Right atrium auricular region (tissue), 2 donors: Measurements from ENCODE around the gene IL19. TPM values are rescaled to one million over a fixed set of nuclear protein-coding genes. Genes with fewer than 3 reads are reported as not detected.

ENCODE experiments used
- DNase-seq: peaks from one replicate; pipeline ENCODE4 v3.0.0-alpha.2; 2019; ENCODE audit warnings: low spot score
- H3K27ac ChIP-seq, 2 donors: fragments of 200-600 bp; sonication (generic); 1 replicate in 1 of 2; 2 replicates in 1 of 2; pipeline ENCODE4 v1.5.1; 2016 to 2019
- H3K27me3 ChIP-seq, 2 donors: fragments of 200-600 bp; sonication (generic); one replicate each; pipeline versions ENCODE4 v1.5.1 to v1.6.0; 2017 to 2019
- H3K36me3 ChIP-seq: fragments of 200-600 bp; sonication (generic); one replicate; pipeline ENCODE4 v1.5.1; 2016
- H3K4me1 ChIP-seq, 2 donors: fragments of 200-600 bp; sonication (generic); one replicate each; pipeline versions ENCODE4 v1.5.1 to v1.6.0; 2017 to 2019
- H3K4me3 ChIP-seq, 2 donors: fragments of 200-600 bp; sonication (generic); 1 replicate in 1 of 2; 2 replicates in 1 of 2; pipeline ENCODE4 v1.5.1; 2017 to 2019; ENCODE audit warnings: mild to moderate bottlenecking in 1 of 2, moderate library complexity in 1 of 2
- H3K9me3 ChIP-seq, 2 donors: fragments of 200-600 bp; sonication (generic); one replicate each; pipeline ENCODE4 v1.5.1; 2019
- CTCF ChIP-seq, 2 donors: fragments of 200-600 bp; sonication (generic); IDR thresholded peaks; one replicate each; pipeline ENCODE4 v1.5.1; 2019; ENCODE audit warnings: antibody characterized with exemption in 2 of 2
- total RNA-seq, 2 donors: library from RNA; depleted of rRNA; stranded (reverse); fragments of >200 nt; gene quantifications; one replicate each; pipeline ENCODE4 v1.1.0, GENCODE V29; 2016

Gene IL19, protein sequence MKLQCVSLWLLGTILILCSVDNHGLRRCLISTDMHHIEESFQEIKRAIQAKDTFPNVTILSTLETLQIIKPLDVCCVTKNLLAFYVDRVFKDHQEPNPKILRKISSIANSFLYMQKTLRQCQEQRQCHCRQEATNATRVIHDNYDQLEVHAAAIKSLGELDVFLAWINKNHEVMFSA
- total RNA-seq = not detected

GRCh38 chr1:206770531-206771337 lies at the start of gene IL19:
IL19 (plus strand) TSS chr1:206770773; CDS start chr1:206836663, 65,890 bp downstream.
- no peak for DNase-seq
- H3K4me1 ChIP-seq = no peaks in the 10 kb centered on the region

DNA sequence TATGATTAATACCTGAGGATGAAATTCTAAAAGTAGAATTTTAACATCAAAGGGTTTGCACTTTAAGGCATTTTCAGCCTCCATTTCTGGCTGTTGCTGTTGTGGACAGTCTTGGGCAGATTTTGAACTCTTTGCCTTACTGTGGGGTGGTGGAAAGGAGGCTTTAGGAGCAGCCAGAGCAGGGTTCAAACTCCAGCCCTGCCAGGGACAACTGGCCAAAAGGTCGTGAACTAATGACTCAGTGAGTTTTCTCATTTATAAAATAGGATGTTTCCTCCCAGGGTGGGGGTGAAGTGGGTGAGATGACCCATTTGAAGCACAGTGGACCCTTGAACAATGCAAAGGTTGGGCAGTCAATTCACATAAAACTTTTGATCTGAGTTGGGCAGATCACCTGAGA lies 49.1 kb upstream of the IL19 start:
- no peaks in the 10 kb centered on the region for H3K36me3 ChIP-seq
- H3K27me3 ChIP-seq = no peaks in the 10 kb centered on the region
- no peak overlapping the region for H3K4me3 ChIP-seq
- DNase-seq = no peak
- H3K27ac ChIP-seq = peak overlapping the region; percentile 82 to 92
- TF ChIP-seq CTCF (IDR thresholded peaks at IDR 0.05) = no peak
- H3K4me1 ChIP-seq = peaks cover 0 to 98% of the 10 kb centered on the region in 2 donors
- H3K9me3 ChIP-seq = no peaks in the 10 kb centered on the region

More at GRCh38 chr1:206770531-206771337, at the start of gene IL19:
- TF ChIP-seq CTCF (IDR thresholded peaks at IDR 0.05) = no peak
- H3K4me3 ChIP-seq = peak within 1 kb of the TSS in 1 of 2 donors; percentile 11
- no peaks in the 10 kb centered on the region for H3K9me3 ChIP-seq
- no peaks in the 10 kb centered on the region for H3K27me3 ChIP-seq
- peak within 1 kb of the TSS in 1 of 2 donors; percentile 11 for H3K27ac ChIP-seq
- H3K36me3 ChIP-seq = no peaks in the 10 kb centered on the region

- H3K27me3 ChIP-seq = no peaks in the 10 kb centered on the region
- no peak for DNase-seq
- no peaks in the 10 kb centered on the region for H3K9me3 ChIP-seq
- peak overlapping the region; percentile 82 to 92 for H3K27ac ChIP-seq
- H3K4me1 ChIP-seq = peaks cover 0 to 98% of the 10 kb centered on the region in 2 donors
- no peaks in the 10 kb centered on the region for H3K36me3 ChIP-seq
- no peak overlapping the region for H3K4me3 ChIP-seq
- no peak for TF ChIP-seq CTCF (IDR thresholded peaks at IDR 0.05)
These were observed 47.7 kb upstream of the IL19 start for GRCh38 chr1:206722751-206723461.

GRCh38 chr1:206723462-206723804 lies 47.1 kb upstream of the IL19 start:
- H3K4me3 ChIP-seq = no peak overlapping the region
- no peak for DNase-seq
- H3K4me1 ChIP-seq = peaks cover 0 to 100% of the 10 kb centered on the region in 2 donors
- H3K9me3 ChIP-seq = no peaks in the 10 kb centered on the region
- peak overlapping the region; percentile 82 to 92 for H3K27ac ChIP-seq
- H3K36me3 ChIP-seq = no peaks in the 10 kb centered on the region
- H3K27me3 ChIP-seq = no peaks in the 10 kb centered on the region
- TF ChIP-seq CTCF (IDR thresholded peaks at IDR 0.05) = no peak

- DNase-seq = peak; percentile 77
These were observed 46.6 kb upstream of the IL19 start for GRCh38 chr1:206723805-206724472.

More at GRCh38 chr1:206723805-206724472, 46.6 kb upstream of the IL19 start:
- Histone ChIP-seq H3K4me3 (no peak overlapping the region), H3K4me1 (peaks cover 0 to 100% of the 10 kb centered on the region in 2 donors), H3K27me3 (no peaks in the 10 kb centered on the region), H3K27ac (peak overlapping the region; percentile 82 to 92), H3K9me3 (no peaks in the 10 kb centered on the region), H3K36me3 (peaks cover 3% of the 10 kb centered on the region)
- no peak for TF ChIP-seq CTCF (IDR thresholded peaks at IDR 0.05)
